ENCODE results near the gene SKI.

Gene SKI

DNA sequence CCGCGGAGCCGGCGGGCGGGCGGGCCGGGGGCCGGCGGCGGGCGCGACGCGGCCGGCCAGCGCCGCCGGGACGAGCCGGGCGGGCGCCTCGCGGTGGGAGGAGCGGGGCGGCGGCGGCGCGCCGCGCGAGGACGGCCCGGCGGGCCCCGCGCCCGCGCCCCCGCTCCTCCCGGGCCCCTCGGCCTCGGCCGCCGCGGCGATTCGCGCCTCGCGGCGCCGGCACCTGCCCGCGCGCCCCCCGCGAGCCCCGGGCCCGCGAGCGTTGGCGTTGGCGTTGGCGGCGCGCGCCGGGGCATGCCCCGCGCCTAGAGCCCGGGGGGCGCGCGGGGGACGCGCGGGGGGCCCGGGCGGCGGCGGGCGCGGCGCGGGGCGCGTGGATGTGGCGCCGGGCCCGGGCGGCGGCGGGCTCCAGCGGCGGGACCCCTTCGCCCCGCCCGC lies at the start of gene SKI:
Gene SKI, plus strand, starts transcription at position 163 of the 438 bp plus-strand sequence. CDS start 448 bp downstream, outside the sequence.
- Histone ChIP-seq H3K79me2 (ENCODE audit: low read length) (peaks cover 45% of the 10 kb centered on the region), H3K4me2 (ENCODE audit: low read length) (peak within 1 kb of the TSS; percentile 98), H3K27me3 (ENCODE audit: low read depth, low read length) (0 out of 2 replicates have a peak, but pooled peaks cover 3% of the 10 kb centered on the region), H3K36me3 (replicated peaks; ENCODE audit: low read depth, low read length) (peaks cover 9% of the 10 kb centered on the region), H3K9me3 (ENCODE audit: insufficient read depth, low read length) (no peaks in the 10 kb centered on the region), H2AFZ (ENCODE audit: low read depth, low read length) (no peak within 1 kb of the TSS; the same call in 1 of the 2 replicates), H3K4me1 (ENCODE audit: low read length) (peaks cover 32% of the 10 kb centered on the region), H4K20me1 (ENCODE audit: insufficient read depth, low read length) (peaks cover 43% of the 10 kb centered on the region), H3K27ac (ENCODE audit: low read length) (peak within 1 kb of the TSS; percentile 64), H3K9ac (ENCODE audit: low read length) (peak within 1 kb of the TSS; percentile 97), H3K4me3 (ENCODE audit: low read length) (peak within 1 kb of the TSS; percentile 95)
- TF ChIP-seq EZH2phosphoT487 (IDR thresholded peaks at IDR 0.05; ENCODE audit: low read depth): no peak
- TF ChIP-seq, protein P1, sequence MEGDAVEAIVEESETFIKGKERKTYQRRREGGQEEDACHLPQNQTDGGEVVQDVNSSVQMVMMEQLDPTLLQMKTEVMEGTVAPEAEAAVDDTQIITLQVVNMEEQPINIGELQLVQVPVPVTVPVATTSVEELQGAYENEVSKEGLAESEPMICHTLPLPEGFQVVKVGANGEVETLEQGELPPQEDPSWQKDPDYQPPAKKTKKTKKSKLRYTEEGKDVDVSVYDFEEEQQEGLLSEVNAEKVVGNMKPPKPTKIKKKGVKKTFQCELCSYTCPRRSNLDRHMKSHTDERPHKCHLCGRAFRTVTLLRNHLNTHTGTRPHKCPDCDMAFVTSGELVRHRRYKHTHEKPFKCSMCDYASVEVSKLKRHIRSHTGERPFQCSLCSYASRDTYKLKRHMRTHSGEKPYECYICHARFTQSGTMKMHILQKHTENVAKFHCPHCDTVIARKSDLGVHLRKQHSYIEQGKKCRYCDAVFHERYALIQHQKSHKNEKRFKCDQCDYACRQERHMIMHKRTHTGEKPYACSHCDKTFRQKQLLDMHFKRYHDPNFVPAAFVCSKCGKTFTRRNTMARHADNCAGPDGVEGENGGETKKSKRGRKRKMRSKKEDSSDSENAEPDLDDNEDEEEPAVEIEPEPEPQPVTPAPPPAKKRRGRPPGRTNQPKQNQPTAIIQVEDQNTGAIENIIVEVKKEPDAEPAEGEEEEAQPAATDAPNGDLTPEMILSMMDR (IDR thresholded peaks at IDR 0.05; ENCODE audit: low read depth, low read length): no peak

DNA sequence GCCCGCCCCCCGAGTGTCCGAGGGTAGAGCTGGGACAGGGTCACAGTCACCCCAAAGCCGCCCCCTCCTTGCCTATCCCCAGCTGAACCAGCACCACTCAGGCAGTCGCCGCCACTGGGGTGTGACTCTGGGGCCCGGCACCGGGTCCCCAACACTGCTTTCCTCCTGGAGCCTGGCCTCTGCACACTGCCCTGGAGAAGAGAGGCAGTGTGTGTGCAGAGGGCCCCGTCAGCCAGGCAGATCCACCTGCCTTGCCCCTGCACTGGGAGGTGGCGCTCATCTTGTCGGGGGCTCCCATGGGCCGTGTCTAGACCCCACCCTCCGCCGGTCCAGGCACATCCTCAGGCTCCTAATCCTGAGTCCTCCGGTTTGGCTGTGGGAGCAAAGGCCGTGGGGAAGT lies 49.2 kb upstream of the SKI start:
- no peak overlapping the region for H3K4me2 ChIP-seq (ENCODE audit: low read length)
- H3K4me1 ChIP-seq (ENCODE audit: low read length): no peaks in the 10 kb centered on the region
- no peak overlapping the region for H3K4me3 ChIP-seq (ENCODE audit: low read length)
- TF ChIP-seq, protein P1 (IDR thresholded peaks at IDR 0.05; ENCODE audit: low read depth, low read length): no peak
- no peak for TF ChIP-seq EZH2phosphoT487 (IDR thresholded peaks at IDR 0.05; ENCODE audit: low read depth)
- H3K9ac ChIP-seq (ENCODE audit: low read length): no peak overlapping the region
- H3K27ac ChIP-seq (ENCODE audit: low read length): no peak overlapping the region
- no peaks in the 10 kb centered on the region for H4K20me1 ChIP-seq (ENCODE audit: insufficient read depth, low read length)
- no peaks in the 10 kb centered on the region for H3K9me3 ChIP-seq (ENCODE audit: insufficient read depth, low read length)
- no peak overlapping the region for H2AFZ ChIP-seq (ENCODE audit: low read depth, low read length)
- H3K79me2 ChIP-seq (ENCODE audit: low read length): no peaks in the 10 kb centered on the region
- no peaks in the 10 kb centered on the region for H3K27me3 ChIP-seq (ENCODE audit: low read depth, low read length)
- no peaks in the 10 kb centered on the region for H3K36me3 ChIP-seq (replicated peaks; ENCODE audit: low read depth, low read length)

GRCh38 chr1:2179283-2180013 lies 48.7 kb upstream of the SKI start:
- H3K79me2 ChIP-seq (ENCODE audit: low read length): no peaks in the 10 kb centered on the region
- no peaks in the 10 kb centered on the region for H3K27me3 ChIP-seq (ENCODE audit: low read depth, low read length)

More at GRCh38 chr1:2179283-2180013, 48.7 kb upstream of the SKI start:
- Histone ChIP-seq H3K4me3 (ENCODE audit: low read length) (no peak overlapping the region), H3K36me3 (replicated peaks; ENCODE audit: low read depth, low read length) (no peaks in the 10 kb centered on the region), H3K4me2 (ENCODE audit: low read length) (no peak overlapping the region), H3K9ac (ENCODE audit: low read length) (no peak overlapping the region), H3K4me1 (ENCODE audit: low read length) (no peaks in the 10 kb centered on the region), H4K20me1 (ENCODE audit: insufficient read depth, low read length) (no peaks in the 10 kb centered on the region), H3K27ac (ENCODE audit: low read length) (no peak overlapping the region), H3K9me3 (ENCODE audit: insufficient read depth, low read length) (no peaks in the 10 kb centered on the region), H2AFZ (ENCODE audit: low read depth, low read length) (no peak overlapping the region)
- no peak for TF ChIP-seq EZH2phosphoT487 (IDR thresholded peaks at IDR 0.05; ENCODE audit: low read depth)
- TF ChIP-seq, protein P1 (IDR thresholded peaks at IDR 0.05; ENCODE audit: low read depth, low read length): no peak

Data from OCI-LY3 (cell line).